Uterus (tissue), 4 donors: ENCODE results near the gene DCUN1D1. TPM values are rescaled to one million over a fixed set of nuclear protein-coding genes. Genes with fewer than 3 reads are reported as not detected.

ENCODE experiments used
- DNase-seq, 2 donors: peaks; one replicate each; pipeline ENCODE4 v3.0.0-alpha.2; 2019 to 2020
- H3K27ac ChIP-seq, 2 donors: fragments of 200-600 bp; sonication (generic); 1 replicate in 1 of 2; 2 replicates in 1 of 2; pipeline ENCODE4 v1.5.1; 2016 to 2018
- H3K27me3 ChIP-seq, 2 donors: fragments of 200-600 bp; sonication (generic); one replicate each; pipeline ENCODE4 v1.5.1; 2018 to 2019; ENCODE audit warnings: control low read depth in 1 of 2
- H3K36me3 ChIP-seq, 2 donors: fragments of 200-600 bp; sonication (generic); one replicate each; pipeline ENCODE4 v1.5.1; 2019; ENCODE audit warnings: control low read depth in 1 of 2
- H3K4me1 ChIP-seq, 2 donors: fragments of 200-600 bp; sonication (generic); one replicate each; pipeline ENCODE4 v1.5.1; 2018 to 2019; ENCODE audit warnings: control low read depth in 1 of 2
- H3K4me3 ChIP-seq, 2 donors: fragments of 200-600 bp; sonication (generic); 1 replicate in 1 of 2; 2 replicates in 1 of 2; pipeline ENCODE4 v1.5.1; 2018 to 2019; ENCODE audit warnings: mild to moderate bottlenecking in 1 of 2
- H3K9me3 ChIP-seq, 2 donors: fragments of 200-600 bp; sonication (generic); one replicate each; pipeline ENCODE4 v1.5.1; 2019; ENCODE audit warnings: control low read depth in 1 of 2
- CTCF ChIP-seq, 4 experiments: fragments of 200-600 bp in 2 of 4; fragments of 450-650 bp in 2 of 4; sonication (generic) in 2 of 4; IDR thresholded peaks; one replicate each; pipeline ENCODE4 v1.5.1; 2016 to 2019; ENCODE audit warnings: antibody characterized with exemption in 4 of 4, mild to moderate bottlenecking in 2 of 4, moderate library complexity in 1 of 4
- POLR2A ChIP-seq, 2 donors: fragments of 450-650 bp; IDR thresholded peaks; one replicate each; pipeline ENCODE4 v1.6.1; 2016; ENCODE audit warnings: antibody characterized with exemption in 2 of 2, mild to moderate bottlenecking in 1 of 2, moderate library complexity in 1 of 2
- intact Hi-C: fragments of 100-400 bp; cut with DNase I; formaldehyde crosslinking; loops from one replicate; pipeline ENCODE4 v1.15.1; 2023; ENCODE audit warnings: low total_unique reads
- total RNA-seq, 4 donors: library from RNA; depleted of rRNA in 3 of 4; stranded (reverse); fragments of >200 nt in 3 of 4; gene quantifications; one replicate each; pipeline versions ENCODE4 v1.1.0 to v1.2.4, GENCODE V29; 2014 to 2023
- donor health status: DM: yes; HTN: yes; CAD: no.

The DCUN1D1 gene
- total RNA-seq, 4 donors from 2014 or later = 13.1 to 70.4 (median 33.3) TPM

DNA sequence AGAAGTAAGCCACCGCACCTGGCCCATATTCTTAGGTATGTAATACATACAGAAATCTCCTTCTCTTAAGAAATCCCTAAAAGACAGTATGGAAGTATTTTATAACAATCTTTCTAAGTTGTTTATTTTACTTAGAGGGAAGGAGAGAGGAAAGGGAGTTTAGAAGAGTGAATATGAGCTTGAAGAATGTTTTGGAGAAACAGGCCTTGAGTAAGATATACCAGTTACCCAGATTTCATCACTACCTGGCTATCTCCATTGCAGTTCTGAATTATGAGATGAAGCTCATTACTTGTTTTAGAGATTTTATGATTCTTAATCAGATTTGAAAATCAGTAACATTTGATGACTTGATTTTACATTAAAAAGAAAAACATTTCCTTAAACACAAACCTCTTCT is 71.9 kb downstream of the DCUN1D1 start:
- Histone ChIP-seq H3K27me3 (no peaks in the 10 kb centered on the region), H3K9me3 (no peaks in the 10 kb centered on the region), H3K27ac (no peak overlapping the region), H3K4me1 (no peaks in the 10 kb centered on the region), H3K4me3 (no peak overlapping the region), H3K36me3 (no peaks in the 10 kb centered on the region)
- TF ChIP-seq POLR2A (IDR thresholded peaks at IDR 0.05) (no peak), CTCF (IDR thresholded peaks at IDR 0.05) (no peak)
- no peak for DNase-seq
- intact Hi-C loops = no loop called here

DNA sequence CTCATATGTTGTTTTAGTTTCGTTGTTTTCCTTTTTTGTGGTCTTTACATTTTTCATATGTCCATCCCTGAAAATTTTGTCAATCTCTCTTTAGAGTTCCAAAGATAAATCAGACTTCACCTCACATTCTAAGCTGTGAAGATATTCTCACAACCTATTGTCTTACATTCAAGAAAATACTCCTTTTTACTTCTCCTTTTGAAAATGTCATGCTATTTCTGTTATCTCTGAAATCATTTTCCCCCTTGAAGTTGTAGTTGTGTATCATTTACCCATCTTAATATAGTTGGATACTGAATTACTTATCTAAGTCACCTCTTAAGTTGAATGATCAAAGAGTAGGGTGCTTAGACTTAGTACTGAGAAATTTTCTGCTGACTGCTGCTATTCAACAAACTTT is 74.3 kb downstream of the DCUN1D1 start:
- no peak for DNase-seq
- H3K27me3 ChIP-seq = no peaks in the 10 kb centered on the region
- intact Hi-C loops = no loop called here
- H3K4me1 ChIP-seq = no peaks in the 10 kb centered on the region
- H3K27ac ChIP-seq = no peak overlapping the region
- TF ChIP-seq POLR2A (IDR thresholded peaks at IDR 0.05) (no peak), CTCF (IDR thresholded peaks at IDR 0.05) (no peak)
- no peak overlapping the region for H3K4me3 ChIP-seq
- no peaks in the 10 kb centered on the region for H3K36me3 ChIP-seq
- H3K9me3 ChIP-seq = no peaks in the 10 kb centered on the region

DNA sequence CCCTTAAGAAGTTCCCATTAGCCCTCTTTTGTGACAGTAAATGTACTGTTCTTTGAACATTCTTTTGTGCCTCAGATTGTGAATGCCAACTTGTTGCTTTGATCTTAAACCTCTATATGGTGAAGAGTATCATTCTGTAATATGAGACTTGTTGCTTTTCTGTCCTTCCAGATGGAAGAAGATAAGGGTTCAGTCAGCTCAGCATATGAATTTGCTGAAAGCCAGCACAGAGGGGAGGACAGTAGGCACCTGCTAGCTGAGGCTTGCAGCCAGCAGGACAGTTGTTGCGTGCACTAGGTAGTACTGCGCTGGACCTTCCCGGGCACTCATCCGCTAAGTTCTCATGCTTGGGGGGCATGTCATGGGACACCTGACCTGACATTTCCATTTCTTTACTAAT is 74.7 kb downstream of the DCUN1D1 start:
- Histone ChIP-seq H3K27ac (no peak overlapping the region), H3K9me3 (no peaks in the 10 kb centered on the region), H3K27me3 (no peaks in the 10 kb centered on the region), H3K4me1 (no peaks in the 10 kb centered on the region), H3K36me3 (no peaks in the 10 kb centered on the region), H3K4me3 (no peak overlapping the region)
- no peak for TF ChIP-seq CTCF (IDR thresholded peaks at IDR 0.05)
- no peak for TF ChIP-seq POLR2A (IDR thresholded peaks at IDR 0.05)
- no peak for DNase-seq
- intact Hi-C loops = no loop called here

DNA sequence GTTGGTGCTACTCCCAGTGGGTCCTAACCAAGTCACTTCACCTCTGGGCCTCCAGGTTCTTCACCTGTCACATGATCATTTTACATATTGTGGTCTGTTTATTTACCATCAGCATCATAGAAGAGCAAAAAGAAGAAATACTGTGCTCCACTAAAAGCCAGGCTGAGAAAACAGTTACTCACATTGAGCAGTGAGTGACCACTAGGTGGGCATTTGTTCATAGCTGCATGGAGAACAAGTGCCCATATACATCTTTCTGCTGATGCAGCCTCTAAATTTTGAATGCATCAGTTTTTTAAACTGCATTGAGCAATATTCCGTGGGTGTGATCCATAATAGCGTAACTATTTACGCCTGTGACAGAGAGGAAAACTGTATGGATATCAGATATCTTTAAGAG is 76.2 kb downstream of the DCUN1D1 start:
- Histone ChIP-seq H3K4me1 (no peaks in the 10 kb centered on the region), H3K36me3 (no peaks in the 10 kb centered on the region), H3K27me3 (no peaks in the 10 kb centered on the region), H3K27ac (no peak overlapping the region), H3K4me3 (no peak overlapping the region), H3K9me3 (no peaks in the 10 kb centered on the region)
- TF ChIP-seq POLR2A (IDR thresholded peaks at IDR 0.05) (no peak), CTCF (IDR thresholded peaks at IDR 0.05) (no peak)
- no peak for DNase-seq
- intact Hi-C loops = no loop called here

GRCh38 chr3:182902236-182902635 is 78.1 kb downstream of the DCUN1D1 start:
- intact Hi-C loops = no loop called here
- Histone ChIP-seq H3K4me3 (no peak overlapping the region), H3K27me3 (no peaks in the 10 kb centered on the region), H3K27ac (no peak overlapping the region), H3K9me3 (no peaks in the 10 kb centered on the region), H3K36me3 (no peaks in the 10 kb centered on the region), H3K4me1 (no peaks in the 10 kb centered on the region)
- DNase-seq = no peak
- TF ChIP-seq CTCF (IDR thresholded peaks at IDR 0.05) (no peak), POLR2A (IDR thresholded peaks at IDR 0.05) (no peak)
